Measurements from ENCODE around the gene OR10D3. TPM values are rescaled to one million over a fixed set of nuclear protein-coding genes. Genes with fewer than 3 reads are reported as not detected.

Gene OR10D3
- total and polyA plus RNA-seq, 4 donors, result not detected

GRCh38 chr11:124202951-124203350, 19.8 kb downstream of the OR10D3 start:
- Histone ChIP-seq H3K36me3 (ENCODE audit: control insufficient read depth in 1 of 2, insufficient read depth in 2 of 2, low read length in 1 of 2) (no peaks in the 10 kb centered on the region), H3K27me3 (ENCODE audit: control insufficient read depth in 1 of 2, insufficient read depth in 2 of 2, low read length in 1 of 2) (no peaks in the 10 kb centered on the region), H3K9me3 (ENCODE audit: control insufficient read depth, low read length) (no peaks in the 10 kb centered on the region), H3K4me1 (ENCODE audit: control insufficient read depth in 1 of 2, insufficient read depth in 2 of 2, low read length in 2 of 2) (no peaks in the 10 kb centered on the region), H3K27ac (ENCODE audit: low read depth in 1 of 2, low read length in 2 of 2) (no peak overlapping the region), H3K4me3 (ENCODE audit: low read length in 2 of 2) (no peak overlapping the region)
- 44 to 67% methylated on average over 3 of the region's 3 CpGs for WGBS, 2 donors
- ATAC-seq (ENCODE audit: low FRiP score) (no peak), DNase-seq (no peak)
- intact Hi-C loops (cut with DNase I), result no loop called here

- H3K27ac ChIP-seq (ENCODE audit: low read depth in 1 of 2, low read length in 2 of 2), result no peak overlapping the region
- ATAC-seq (ENCODE audit: low FRiP score) (peak; percentile 22), DNase-seq (no peak)
- no peak overlapping the region for H3K4me3 ChIP-seq (ENCODE audit: low read length in 2 of 2)
- no peaks in the 10 kb centered on the region for H3K9me3 ChIP-seq (ENCODE audit: control insufficient read depth, low read length)
- H3K4me1 ChIP-seq (ENCODE audit: control insufficient read depth in 1 of 2, insufficient read depth in 2 of 2, low read length in 2 of 2), result no peaks in the 10 kb centered on the region
- WGBS, 2 donors, result 85 to 91% methylated on average over 5 of the region's 5 CpGs
- H3K27me3 ChIP-seq (ENCODE audit: control insufficient read depth in 1 of 2, insufficient read depth in 2 of 2, low read length in 1 of 2), result no peaks in the 10 kb centered on the region
- H3K36me3 ChIP-seq (ENCODE audit: control insufficient read depth in 1 of 2, insufficient read depth in 2 of 2, low read length in 1 of 2), result no peaks in the 10 kb centered on the region
- intact Hi-C loops (cut with DNase I), result no loop called here
These were observed 20.9 kb downstream of the OR10D3 start for GRCh38 chr11:124204008-124204407.

GRCh38 chr11:124207102-124207792, 24.1 kb downstream of the OR10D3 start:
- Histone ChIP-seq H3K4me3 (ENCODE audit: low read length in 2 of 2) (no peak overlapping the region), H3K27me3 (ENCODE audit: control insufficient read depth in 1 of 2, insufficient read depth in 2 of 2, low read length in 1 of 2) (no peaks in the 10 kb centered on the region), H3K27ac (ENCODE audit: low read depth in 1 of 2, low read length in 2 of 2) (no peak overlapping the region), H3K36me3 (ENCODE audit: control insufficient read depth in 1 of 2, insufficient read depth in 2 of 2, low read length in 1 of 2) (no peaks in the 10 kb centered on the region), H3K4me1 (ENCODE audit: control insufficient read depth in 1 of 2, insufficient read depth in 2 of 2, low read length in 2 of 2) (no peaks in the 10 kb centered on the region), H3K9me3 (ENCODE audit: control insufficient read depth, low read length) (no peaks in the 10 kb centered on the region)
- ATAC-seq (ENCODE audit: low FRiP score) (no peak), DNase-seq (no peak)
- intact Hi-C loops (cut with DNase I), result no loop called here
- WGBS, 2 donors, result 70 to 81% methylated on average over 6 of the region's 6 CpGs

- 85 to 94% methylated on average over 6 of the region's 6 CpGs for WGBS, 2 donors
- intact Hi-C loops (cut with DNase I), result no loop called here
- no peaks in the 10 kb centered on the region for H3K4me1 ChIP-seq (ENCODE audit: control insufficient read depth in 1 of 2, insufficient read depth in 2 of 2, low read length in 2 of 2)
- no peak overlapping the region for H3K27ac ChIP-seq (ENCODE audit: low read depth in 1 of 2, low read length in 2 of 2)
- H3K27me3 ChIP-seq (ENCODE audit: control insufficient read depth in 1 of 2, insufficient read depth in 2 of 2, low read length in 1 of 2), result no peaks in the 10 kb centered on the region
- DNase-seq (no peak), ATAC-seq (ENCODE audit: low FRiP score) (no peak)
- no peaks in the 10 kb centered on the region for H3K36me3 ChIP-seq (ENCODE audit: control insufficient read depth in 1 of 2, insufficient read depth in 2 of 2, low read length in 1 of 2)
- H3K9me3 ChIP-seq (ENCODE audit: control insufficient read depth, low read length), result no peaks in the 10 kb centered on the region
- no peak overlapping the region for H3K4me3 ChIP-seq (ENCODE audit: low read length in 2 of 2)
These were observed 26.7 kb downstream of the OR10D3 start for GRCh38 chr11:124209824-124210357.

GRCh38 chr11:124210421-124210820, 27.3 kb downstream of the OR10D3 start:
- no peak for DNase-seq
- peak; percentile 37 for ATAC-seq (ENCODE audit: low FRiP score)
- 80 to 89% methylated on average over 5 of the region's 5 CpGs for WGBS, 2 donors
- H3K4me3 ChIP-seq (ENCODE audit: low read length in 2 of 2), result no peak overlapping the region
- H3K36me3 ChIP-seq (ENCODE audit: control insufficient read depth in 1 of 2, insufficient read depth in 2 of 2, low read length in 1 of 2), result no peaks in the 10 kb centered on the region
- no peaks in the 10 kb centered on the region for H3K4me1 ChIP-seq (ENCODE audit: control insufficient read depth in 1 of 2, insufficient read depth in 2 of 2, low read length in 2 of 2)
- intact Hi-C loops (cut with DNase I), result no loop called here
- H3K27me3 ChIP-seq (ENCODE audit: control insufficient read depth in 1 of 2, insufficient read depth in 2 of 2, low read length in 1 of 2), result no peaks in the 10 kb centered on the region
- H3K9me3 ChIP-seq (ENCODE audit: control insufficient read depth, low read length), result no peaks in the 10 kb centered on the region
- H3K27ac ChIP-seq (ENCODE audit: low read depth in 1 of 2, low read length in 2 of 2), result no peak overlapping the region

GRCh38 chr11:124211321-124211720, 28.2 kb downstream of the OR10D3 start:
- H3K27ac ChIP-seq (ENCODE audit: low read depth in 1 of 2, low read length in 2 of 2), result no peak overlapping the region
- H3K27me3 ChIP-seq (ENCODE audit: control insufficient read depth in 1 of 2, insufficient read depth in 2 of 2, low read length in 1 of 2), result no peaks in the 10 kb centered on the region
- DNase-seq (no peak), ATAC-seq (ENCODE audit: low FRiP score) (no peak)
- no peaks in the 10 kb centered on the region for H3K9me3 ChIP-seq (ENCODE audit: control insufficient read depth, low read length)
- no peaks in the 10 kb centered on the region for H3K36me3 ChIP-seq (ENCODE audit: control insufficient read depth in 1 of 2, insufficient read depth in 2 of 2, low read length in 1 of 2)
- no peak overlapping the region for H3K4me3 ChIP-seq (ENCODE audit: low read length in 2 of 2)
- no peaks in the 10 kb centered on the region for H3K4me1 ChIP-seq (ENCODE audit: control insufficient read depth in 1 of 2, insufficient read depth in 2 of 2, low read length in 2 of 2)
- intact Hi-C loops (cut with DNase I), result no loop called here

- no peak overlapping the region for H3K4me3 ChIP-seq (ENCODE audit: low read length in 2 of 2)
- WGBS, 2 donors, result 60 to 69% methylated on average over 3 of the region's 3 CpGs
- no peak for ATAC-seq (ENCODE audit: low FRiP score)
- H3K9me3 ChIP-seq (ENCODE audit: control insufficient read depth, low read length), result no peaks in the 10 kb centered on the region
- no peak for DNase-seq
- H3K36me3 ChIP-seq (ENCODE audit: control insufficient read depth in 1 of 2, insufficient read depth in 2 of 2, low read length in 1 of 2), result no peaks in the 10 kb centered on the region
- intact Hi-C loops (cut with DNase I), result no loop called here
- no peaks in the 10 kb centered on the region for H3K4me1 ChIP-seq (ENCODE audit: control insufficient read depth in 1 of 2, insufficient read depth in 2 of 2, low read length in 2 of 2)
- H3K27me3 ChIP-seq (ENCODE audit: control insufficient read depth in 1 of 2, insufficient read depth in 2 of 2, low read length in 1 of 2), result no peaks in the 10 kb centered on the region
- no peak overlapping the region for H3K27ac ChIP-seq (ENCODE audit: low read depth in 1 of 2, low read length in 2 of 2)
These were observed 30.9 kb downstream of the OR10D3 start for GRCh38 chr11:124214027-124214426.

- no peak overlapping the region for H3K4me3 ChIP-seq (ENCODE audit: low read length in 2 of 2)
- H3K4me1 ChIP-seq (ENCODE audit: control insufficient read depth in 1 of 2, insufficient read depth in 2 of 2, low read length in 2 of 2), result no peaks in the 10 kb centered on the region
- no peak overlapping the region for H3K27ac ChIP-seq (ENCODE audit: low read depth in 1 of 2, low read length in 2 of 2)
- intact Hi-C loops (cut with DNase I), result no loop called here
- DNase-seq (no peak), ATAC-seq (ENCODE audit: low FRiP score) (no peak)
- H3K27me3 ChIP-seq (ENCODE audit: control insufficient read depth in 1 of 2, insufficient read depth in 2 of 2, low read length in 1 of 2), result no peaks in the 10 kb centered on the region
- H3K36me3 ChIP-seq (ENCODE audit: control insufficient read depth in 1 of 2, insufficient read depth in 2 of 2, low read length in 1 of 2), result no peaks in the 10 kb centered on the region
- H3K9me3 ChIP-seq (ENCODE audit: control insufficient read depth, low read length), result no peaks in the 10 kb centered on the region
These were observed 36.0 kb downstream of the OR10D3 start for GRCh38 chr11:124219126-124219525.

- DNase-seq, result no peak
- no peak for ATAC-seq (ENCODE audit: low FRiP score)
- intact Hi-C loops (cut with DNase I), result no loop called here
- Histone ChIP-seq H3K36me3 (ENCODE audit: control insufficient read depth in 1 of 2, insufficient read depth in 2 of 2, low read length in 1 of 2) (no peaks in the 10 kb centered on the region), H3K4me1 (ENCODE audit: control insufficient read depth in 1 of 2, insufficient read depth in 2 of 2, low read length in 2 of 2) (no peaks in the 10 kb centered on the region), H3K27ac (ENCODE audit: low read depth in 1 of 2, low read length in 2 of 2) (no peak overlapping the region), H3K27me3 (ENCODE audit: control insufficient read depth in 1 of 2, insufficient read depth in 2 of 2, low read length in 1 of 2) (no peaks in the 10 kb centered on the region), H3K9me3 (ENCODE audit: control insufficient read depth, low read length) (no peaks in the 10 kb centered on the region), H3K4me3 (ENCODE audit: low read length in 2 of 2) (no peak overlapping the region)
- WGBS, 2 donors, result 74 to 83% methylated on average over 2 of the region's 2 CpGs
These were observed 39.3 kb downstream of the OR10D3 start for GRCh38 chr11:124222407-124222806.

Data from aorta (tissue), 5 donors.